ENCODE results near the gene HK1. TPM values are rescaled to one million over a fixed set of nuclear protein-coding genes. Genes with fewer than 3 reads are reported as not detected.

HK1 gene
- total and polyA plus RNA-seq, 2 of the 13 experiments (the other 11 are each of a cell fraction or from before 2014, with no cell fraction given), result 0.29 to 1.5 TPM

GRCh38 chr10:69377933-69378332 is 99.6 kb downstream of the HK1 start (continued):
- TF ChIP-seq SNAI1 (CRISPR knock-in tag; IDR thresholded peaks at IDR 0.05; ENCODE audit: borderline replicate concordance) (no peak), ETV6 (CRISPR knock-in tag; conservative IDR thresholded peaks at IDR 0.05) (no peak), CHD4 (IDR thresholded peaks at IDR 0.05; ENCODE audit: borderline replicate concordance, low read length) (no peak), ZNF253 (CRISPR knock-in tag; IDR thresholded peaks at IDR 0.05; ENCODE audit: borderline replicate concordance) (no peak), CAMTA2 (CRISPR knock-in tag; IDR thresholded peaks at IDR 0.05; ENCODE audit: borderline replicate concordance) (no peak), PHF8 (CRISPR knock-in tag; IDR thresholded peaks at IDR 0.05) (no peak), SMAD9 (CRISPR knock-in tag; IDR thresholded peaks at IDR 0.05) (no peak), CERS6 (CRISPR knock-in tag; IDR thresholded peaks at IDR 0.05) (no peak)

GRCh38 chr10:69379800-69380199 is 101.5 kb downstream of the HK1 start:
- Histone ChIP-seq H3K27me3 (ENCODE audit: control insufficient read depth in 1 of 2, insufficient read depth in 2 of 2, low read length in 2 of 2) (peaks cover 0 to 23% of the 10 kb centered on the region in 2 experiments; a peak in 1 of 5 replicates), H3K4me1 (ENCODE audit: insufficient read depth, low read length) (peaks cover 2% of the 10 kb centered on the region), H3K4me2 (ENCODE audit: low read depth, low read length) (no peak overlapping the region), H4K20me1 (ENCODE audit: insufficient read depth, low read length) (no peaks in the 10 kb centered on the region), H3K4me3 (replicated peaks in 1 of 3; ENCODE audit: insufficient read depth in 1 of 3, low read depth in 2 of 3, low read length in 3 of 3) (no peak overlapping the region), H2AFZ (ENCODE audit: low read length) (no peak overlapping the region), H3K79me2 (ENCODE audit: insufficient read depth, low read length) (no peaks in the 10 kb centered on the region), H3K36me3 (replicated peaks in 1 of 2; ENCODE audit: control insufficient read depth in 1 of 2, insufficient read depth in 2 of 2, low read length in 2 of 2) (no peaks in the 10 kb centered on the region), H3K9ac (ENCODE audit: insufficient read depth, low read depth, low read length) (no peak overlapping the region), H3K9me3 (ENCODE audit: low read length) (no peaks in the 10 kb centered on the region), H3K27ac (ENCODE audit: extremely low read length, insufficient read depth, low read length) (no peak overlapping the region)
- CTCF ChIA-PET (ENCODE audit: low intra/inter-chr PET ratio, low total read pairs), result no interaction called here
- FAIRE-seq (no peak), DNase-seq (ENCODE audit: low spot score) (no peak), ATAC-seq (no peak)
- WGBS (ENCODE audit: low lambda C conversion rate), result 67% methylated on average over 7 of the region's 16 CpGs
- no peak for TF ChIP-seq ZNF605 (CRISPR knock-in tag; IDR thresholded peaks at IDR 0.05)
- no peak for TF ChIP-seq TERF1 (CRISPR knock-in tag; IDR thresholded peaks at IDR 0.05)
- TF ChIP-seq GABPA (IDR thresholded peaks at IDR 0.05; ENCODE audit: low read depth, low read length), result no peak
- no peak for TF ChIP-seq GABPA (CRISPR knock-in tag; IDR thresholded peaks at IDR 0.05; ENCODE audit: low read depth)
- no peak for TF ChIP-seq HNF4A (CRISPR knock-in tag; IDR thresholded peaks at IDR 0.05)
- TF ChIP-seq ZNF530 (CRISPR knock-in tag; IDR thresholded peaks at IDR 0.05; ENCODE audit: low read depth), result no peak
- no peak for TF ChIP-seq ELF1 (CRISPR knock-in tag; IDR thresholded peaks at IDR 0.05)
- no peak for TF ChIP-seq ZBTB25 (CRISPR knock-in tag; IDR thresholded peaks at IDR 0.05)
- TF ChIP-seq POLR2A (IDR thresholded peaks at IDR 0.05; ENCODE audit: insufficient read depth in 1 of 2, low read depth in 2 of 2, low read length in 2 of 2), result no peak
- TF ChIP-seq ZNF329 (CRISPR knock-in tag; IDR thresholded peaks at IDR 0.05; ENCODE audit: low read depth), result no peak
- intact Hi-C loops (cut with micrococcal nuclease; ENCODE audit: unreplicated experiment), result no loop called here
- POLR2A ChIA-PET, result no interaction called here
- in situ Hi-C loops (cut with HindIII; ENCODE audit: extremely low pct_ligation_motif_present, low pct_unique_long_range_greater_than_20kb), result no loop called here
- BruUV-seq (replicated peaks), result no TSS peak

All from HepG2 (cell line).